GM19035 (cell line): Measurements from ENCODE around the gene ZNRF4.

Experiments
- ATAC-seq: cut with Tn5 transposase; IDR thresholded peaks from one replicate; pipeline ENCODE4 v1.9.1; 2021; ENCODE audit not compliant: unreplicated experiment

Gene ZNRF4

DNA sequence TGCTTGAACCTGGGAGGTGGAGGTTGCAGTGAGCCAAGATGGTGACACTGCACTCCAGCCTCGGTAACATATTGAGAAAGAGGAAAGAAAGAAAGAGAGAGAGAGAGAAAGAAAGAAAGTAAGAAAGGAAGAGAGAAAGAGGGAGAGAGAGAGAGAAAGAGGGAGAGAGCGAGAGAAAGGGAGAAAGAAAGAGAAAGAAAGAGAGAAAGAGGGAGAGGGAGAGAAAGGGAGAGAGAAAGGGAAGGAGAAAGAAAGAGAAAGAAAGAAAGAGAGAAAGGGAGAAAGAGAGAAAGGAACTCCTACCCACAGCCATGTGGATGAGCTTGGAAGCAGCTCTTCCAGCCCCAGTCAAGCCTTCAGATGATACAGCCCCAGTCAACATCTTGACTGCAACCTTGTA is 46.7 kb downstream of the ZNRF4 start:
- no peak for ATAC-seq

DNA sequence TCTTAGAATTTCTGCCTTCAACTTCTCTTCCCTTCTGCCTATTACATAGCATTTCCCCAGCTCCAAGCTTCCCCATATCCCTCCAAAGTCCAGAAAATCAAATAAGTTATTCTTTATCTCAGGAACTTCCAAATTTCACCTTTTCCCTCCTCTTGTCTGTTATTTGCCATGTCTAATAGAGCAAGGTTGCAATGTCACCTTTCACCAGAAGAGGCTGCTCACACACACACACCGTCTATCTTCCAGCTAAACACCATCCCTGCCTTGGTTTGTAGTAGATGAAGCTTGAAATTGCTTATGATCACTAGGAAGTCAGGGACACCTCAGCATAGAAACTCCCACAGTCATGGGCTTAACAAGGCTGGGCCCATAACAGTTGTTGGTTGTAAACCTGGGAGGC is 48.4 kb downstream of the ZNRF4 start:
- no peak for ATAC-seq

DNA sequence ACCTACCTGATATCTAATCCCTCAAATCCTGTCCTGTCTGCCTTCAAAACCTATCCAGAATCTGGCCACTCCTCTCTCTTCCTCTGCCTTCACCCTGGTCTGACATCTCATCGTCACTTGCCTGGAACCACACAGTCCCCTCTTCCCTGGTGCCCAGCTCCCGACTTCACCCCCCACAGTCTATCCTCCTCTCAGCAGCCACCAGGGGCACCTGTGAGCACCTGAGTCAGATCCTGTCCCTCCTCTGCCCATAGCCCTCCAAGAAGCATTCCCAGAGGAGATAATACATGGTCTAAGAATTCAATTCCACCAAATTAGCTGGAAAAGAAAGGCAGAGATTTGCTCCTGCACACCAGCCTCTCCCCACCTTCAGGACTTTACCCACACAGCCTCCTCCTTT is 48.9 kb downstream of the ZNRF4 start:
- no peak for ATAC-seq
